ENCODE results near the gene NDUFC1. TPM values are rescaled to one million over a fixed set of nuclear protein-coding genes. Genes with fewer than 3 reads are reported as not detected.

NDUFC1 gene
- total and polyA plus RNA-seq, 9 of the 15 experiments (the other 6 are each of a cell fraction or from before 2014, with no cell fraction given): 58.9 to 378 (median 120) TPM

- TF ChIP-seq PCBP2 (IDR thresholded peaks at IDR 0.05; ENCODE audit: low read depth, low read length, poor library complexity, severe bottlenecking): no peak
- TF ChIP-seq, protein P1, sequence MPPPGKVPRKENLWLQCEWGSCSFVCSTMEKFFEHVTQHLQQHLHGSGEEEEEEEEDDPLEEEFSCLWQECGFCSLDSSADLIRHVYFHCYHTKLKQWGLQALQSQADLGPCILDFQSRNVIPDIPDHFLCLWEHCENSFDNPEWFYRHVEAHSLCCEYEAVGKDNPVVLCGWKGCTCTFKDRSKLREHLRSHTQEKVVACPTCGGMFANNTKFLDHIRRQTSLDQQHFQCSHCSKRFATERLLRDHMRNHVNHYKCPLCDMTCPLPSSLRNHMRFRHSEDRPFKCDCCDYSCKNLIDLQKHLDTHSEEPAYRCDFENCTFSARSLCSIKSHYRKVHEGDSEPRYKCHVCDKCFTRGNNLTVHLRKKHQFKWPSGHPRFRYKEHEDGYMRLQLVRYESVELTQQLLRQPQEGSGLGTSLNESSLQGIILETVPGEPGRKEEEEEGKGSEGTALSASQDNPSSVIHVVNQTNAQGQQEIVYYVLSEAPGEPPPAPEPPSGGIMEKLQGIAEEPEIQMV (tag; conservative IDR thresholded peaks at IDR 0.05; ENCODE audit: low read depth): no peak
- no peak for TF ChIP-seq GTF2F1 (IDR thresholded peaks at IDR 0.05; ENCODE audit: low read depth, low read length)
- no peak for TF ChIP-seq ZNF668 (CRISPR knock-in tag; IDR thresholded peaks at IDR 0.05)
- TF ChIP-seq, protein P2, sequence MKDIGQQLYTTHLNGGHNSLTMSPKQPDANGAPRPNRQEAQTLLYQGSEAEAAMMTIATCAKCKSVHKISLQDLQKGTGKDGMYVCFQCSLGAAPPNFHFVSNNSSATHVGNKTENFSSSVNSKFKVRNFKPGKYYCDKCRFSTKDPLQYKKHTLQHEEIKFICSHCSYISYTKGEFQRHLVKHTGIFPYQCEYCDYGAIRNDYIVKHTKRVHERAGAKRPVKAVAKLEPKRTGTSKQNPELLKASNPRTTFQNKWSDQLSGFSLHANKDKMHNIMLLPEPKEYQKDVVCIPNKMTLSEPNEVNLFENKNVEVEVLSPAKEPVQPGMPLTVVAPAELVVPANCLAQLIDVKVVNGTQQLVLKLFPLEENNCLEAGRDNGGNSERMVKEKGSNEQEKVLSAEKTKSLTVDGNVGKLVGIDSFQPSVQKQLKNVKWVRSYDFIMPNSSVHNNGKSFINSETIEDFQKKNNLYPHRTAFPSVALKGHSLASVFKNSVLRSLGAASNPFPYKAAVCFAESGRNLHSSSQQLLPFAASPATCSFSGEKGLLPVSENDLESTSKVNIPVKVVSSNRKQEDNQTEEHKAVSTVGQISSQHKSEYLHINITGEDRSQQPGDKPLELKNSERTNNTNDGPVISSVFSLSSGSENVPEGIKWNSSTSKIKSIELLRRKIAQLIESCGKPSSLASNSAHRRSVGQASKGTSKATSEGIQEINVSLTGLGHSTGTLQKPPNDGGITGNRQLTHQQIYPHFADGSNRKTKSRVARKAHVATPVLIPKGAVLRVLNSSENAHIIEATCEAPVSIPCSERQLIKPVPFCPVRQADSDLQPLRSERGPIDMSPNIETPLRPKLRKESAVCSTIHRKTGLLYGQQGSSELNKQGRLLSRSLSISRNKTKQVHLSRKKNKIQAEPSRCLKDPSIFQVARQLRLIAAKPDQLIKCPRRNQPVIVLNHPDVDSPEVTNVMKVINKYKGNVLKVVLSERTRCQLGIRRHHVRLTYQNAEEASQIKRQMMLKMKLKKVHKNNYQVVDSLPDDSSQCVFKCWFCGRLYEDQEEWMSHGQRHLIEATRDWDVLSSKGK (CRISPR knock-in tag; IDR thresholded peaks at IDR 0.05): no peak
- TF ChIP-seq ETS2 (tag; IDR thresholded peaks at IDR 0.05; ENCODE audit: borderline replicate concordance, poor library complexity, severe bottlenecking): no peak
- TF ChIP-seq CTCF (IDR thresholded peaks at IDR 0.05 in 2 of 3, conservative IDR thresholded peaks at IDR 0.05 in 1 of 3; ENCODE audit: insufficient read depth in 2 of 3, low read depth in 1 of 3, low read length in 3 of 3): 0 out of 6 replicates have a peak, but pooled peaks of 2 of the 3 experiments have one; percentile 6 to 14
- no peak for TF ChIP-seq MXD1 (CRISPR knock-in tag; IDR thresholded peaks at IDR 0.05; ENCODE audit: borderline replicate concordance, poor library complexity, severe bottlenecking)
- TF ChIP-seq, protein P3, sequence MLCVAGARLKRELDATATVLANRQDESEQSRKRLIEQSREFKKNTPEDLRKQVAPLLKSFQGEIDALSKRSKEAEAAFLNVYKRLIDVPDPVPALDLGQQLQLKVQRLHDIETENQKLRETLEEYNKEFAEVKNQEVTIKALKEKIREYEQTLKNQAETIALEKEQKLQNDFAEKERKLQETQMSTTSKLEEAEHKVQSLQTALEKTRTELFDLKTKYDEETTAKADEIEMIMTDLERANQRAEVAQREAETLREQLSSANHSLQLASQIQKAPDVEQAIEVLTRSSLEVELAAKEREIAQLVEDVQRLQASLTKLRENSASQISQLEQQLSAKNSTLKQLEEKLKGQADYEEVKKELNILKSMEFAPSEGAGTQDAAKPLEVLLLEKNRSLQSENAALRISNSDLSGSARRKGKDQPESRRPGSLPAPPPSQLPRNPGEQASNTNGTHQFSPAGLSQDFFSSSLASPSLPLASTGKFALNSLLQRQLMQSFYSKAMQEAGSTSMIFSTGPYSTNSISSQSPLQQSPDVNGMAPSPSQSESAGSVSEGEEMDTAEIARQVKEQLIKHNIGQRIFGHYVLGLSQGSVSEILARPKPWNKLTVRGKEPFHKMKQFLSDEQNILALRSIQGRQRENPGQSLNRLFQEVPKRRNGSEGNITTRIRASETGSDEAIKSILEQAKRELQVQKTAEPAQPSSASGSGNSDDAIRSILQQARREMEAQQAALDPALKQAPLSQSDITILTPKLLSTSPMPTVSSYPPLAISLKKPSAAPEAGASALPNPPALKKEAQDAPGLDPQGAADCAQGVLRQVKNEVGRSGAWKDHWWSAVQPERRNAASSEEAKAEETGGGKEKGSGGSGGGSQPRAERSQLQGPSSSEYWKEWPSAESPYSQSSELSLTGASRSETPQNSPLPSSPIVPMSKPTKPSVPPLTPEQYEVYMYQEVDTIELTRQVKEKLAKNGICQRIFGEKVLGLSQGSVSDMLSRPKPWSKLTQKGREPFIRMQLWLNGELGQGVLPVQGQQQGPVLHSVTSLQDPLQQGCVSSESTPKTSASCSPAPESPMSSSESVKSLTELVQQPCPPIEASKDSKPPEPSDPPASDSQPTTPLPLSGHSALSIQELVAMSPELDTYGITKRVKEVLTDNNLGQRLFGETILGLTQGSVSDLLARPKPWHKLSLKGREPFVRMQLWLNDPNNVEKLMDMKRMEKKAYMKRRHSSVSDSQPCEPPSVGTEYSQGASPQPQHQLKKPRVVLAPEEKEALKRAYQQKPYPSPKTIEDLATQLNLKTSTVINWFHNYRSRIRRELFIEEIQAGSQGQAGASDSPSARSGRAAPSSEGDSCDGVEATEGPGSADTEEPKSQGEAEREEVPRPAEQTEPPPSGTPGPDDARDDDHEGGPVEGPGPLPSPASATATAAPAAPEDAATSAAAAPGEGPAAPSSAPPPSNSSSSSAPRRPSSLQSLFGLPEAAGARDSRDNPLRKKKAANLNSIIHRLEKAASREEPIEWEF (CRISPR knock-in tag; IDR thresholded peaks at IDR 0.05): no peak
Observed at GRCh38 chr4:139301821-139302611, at the start of gene NDUFC1 (continued).

Data from K562 (cell line).